Peyer's patch (tissue), 4 donors: ENCODE data around the gene PAQR4.

Experiments
- CTCF ChIP-seq, 6 experiments: fragments of 450-650 bp in 4 of 6; fragments of 200-600 bp in 2 of 6; sonication (generic) in 1 of 6; IDR thresholded peaks; one replicate each; pipeline ENCODE4 v1.5.1; 2017 to 2019; ENCODE audit warnings: antibody characterized with exemption in 6 of 6, mild to moderate bottlenecking in 3 of 6, moderate library complexity in 1 of 6
- POLR2A ChIP-seq, 2 donors: fragments of 450-650 bp; IDR thresholded peaks; one replicate each; pipeline ENCODE4 v1.5.1; 2017; ENCODE audit warnings: antibody characterized with exemption in 2 of 2, mild to moderate bottlenecking in 2 of 2, moderate library complexity in 2 of 2

- TF ChIP-seq CTCF (IDR thresholded peaks at IDR 0.05) (no peak), POLR2A (IDR thresholded peaks at IDR 0.05) (no peak)
These were observed 22.6 kb downstream of the PAQR4 start for GRCh38 chr16:2991566-2992261.
